ENCODE data around the gene PUM1. TPM values are rescaled to one million over a fixed set of nuclear protein-coding genes. Genes with fewer than 3 reads are reported as not detected.
A peak's percentile ranks its signal among the peaks of the same experiment; 100 is the strongest.
"Not testable (repeated sequence)": the region's sequence is repeated elsewhere in the genome, so short reads cannot be mapped to it uniquely, and the experiment has no call there.

Gene PUM1
- polyA plus RNA-seq, 3 donors from 2014 or later: 63.3 to 105 (median 103) TPM

DNA sequence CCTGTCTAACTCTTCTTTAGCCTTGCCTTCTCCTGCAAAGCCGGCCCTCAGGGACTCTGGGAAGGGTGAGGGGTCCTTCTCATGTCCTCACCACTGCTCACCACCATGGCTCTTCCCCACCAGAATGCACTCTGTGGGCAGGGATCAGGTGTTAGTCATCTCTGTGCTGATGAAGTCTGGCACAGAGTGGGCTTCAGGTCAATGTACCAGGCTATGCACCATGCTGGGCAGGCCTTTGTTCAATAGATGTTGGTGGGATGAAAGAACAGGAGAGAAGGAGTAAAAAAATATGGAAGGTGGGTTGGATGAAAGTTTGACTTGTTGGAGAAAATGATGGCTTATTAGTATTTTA, 116.1 kb downstream of the PUM1 start:
- not testable (repeated sequence) for H3K27me3 Mint-ChIP-seq (ENCODE audit: low read depth in 3 of 3); H3K9me3 Mint-ChIP-seq; H3K4me3 Mint-ChIP-seq; DNase-seq
- peaks cover 31 to 55% (median 35%) of the 10 kb centered on the region in 3 donors for H3K36me3 Mint-ChIP-seq
- peaks cover 23 to 42% of the 10 kb centered on the region in 2 donors for H3K4me1 Mint-ChIP-seq
- H3K27ac Mint-ChIP-seq: peak overlapping the region in 1 of 6 donors; percentile 39

DNA sequence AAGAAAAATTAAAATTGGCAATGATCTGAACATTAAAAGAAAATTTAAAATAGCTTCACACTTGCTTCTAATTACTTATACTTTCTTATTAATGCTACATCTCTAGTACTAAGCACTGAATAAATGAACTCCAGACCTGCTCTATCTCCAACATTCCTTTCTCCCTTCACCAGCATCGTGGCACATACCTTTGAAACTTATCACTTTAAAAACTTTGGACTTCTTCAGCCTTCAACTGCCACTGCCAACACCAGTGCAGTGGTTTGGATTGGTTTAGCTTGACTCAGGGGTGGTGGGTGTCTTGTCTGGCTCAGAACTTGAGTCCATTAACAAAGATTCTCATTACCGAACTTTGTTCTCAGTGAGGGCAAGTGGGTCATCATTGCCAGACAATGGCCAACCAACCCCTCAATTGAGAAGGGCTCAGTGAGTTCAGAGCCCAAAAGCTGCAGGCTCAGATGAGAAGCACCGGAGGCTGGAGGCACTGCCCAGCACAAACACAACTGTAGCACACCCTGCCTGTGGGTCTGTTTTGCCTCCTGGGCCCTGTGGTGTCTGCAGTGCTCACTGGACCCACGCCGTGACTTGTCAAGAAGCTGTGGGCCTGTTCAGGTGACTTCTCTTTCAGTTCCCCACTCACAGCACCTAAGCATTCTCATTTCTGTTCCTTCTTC, 116.6 kb downstream of the PUM1 start:
- Mint-ChIP-seq H3K4me1 (peaks cover 23 to 42% of the 10 kb centered on the region in 2 donors), H3K27ac (peak overlapping the region in 5 of 6 donors; percentile 46 to 73 (median 52)), H3K4me3 (peak overlapping the region in 2 of 5 donors; percentile 7 to 16), H3K36me3 (peaks cover 34 to 59% (median 40%) of the 10 kb centered on the region in 3 donors)
- H3K9me3 Mint-ChIP-seq; H3K27me3 Mint-ChIP-seq (ENCODE audit: low read depth in 3 of 3); DNase-seq: not testable (repeated sequence)

DNA sequence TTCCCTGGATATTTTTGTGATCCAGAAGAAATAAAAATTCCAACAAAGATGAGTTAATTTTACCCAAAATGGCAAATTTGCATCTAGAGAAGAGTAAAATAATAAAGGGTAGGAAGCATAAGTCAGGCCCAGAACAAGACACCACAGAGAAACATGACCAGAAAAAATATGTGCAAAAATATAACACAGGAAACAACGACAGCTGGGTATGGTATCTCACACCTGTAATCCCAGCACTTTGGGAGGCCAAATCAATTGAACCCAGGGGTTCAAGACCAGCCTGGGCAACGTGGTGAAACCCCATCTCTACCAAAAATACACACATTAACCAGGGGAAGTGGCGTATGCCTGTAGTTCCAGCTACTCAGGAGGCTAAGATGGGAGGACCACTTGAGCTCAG, 117.2 kb downstream of the PUM1 start:
- peaks cover 0 to 2% (median 0%) of the 10 kb centered on the region in 3 donors for H3K27me3 Mint-ChIP-seq (ENCODE audit: low read depth in 3 of 3)
- DNase-seq: peak in 1 of 3 donors; percentile 17
- peak overlapping the region; percentile 46 to 73 (median 54) for H3K27ac Mint-ChIP-seq
- peaks cover 23 to 42% of the 10 kb centered on the region in 2 donors for H3K4me1 Mint-ChIP-seq
- H3K36me3 Mint-ChIP-seq: peaks cover 40 to 64% (median 46%) of the 10 kb centered on the region in 3 donors
- H3K9me3 Mint-ChIP-seq: no peaks in the 10 kb centered on the region
- H3K4me3 Mint-ChIP-seq: peak overlapping the region in 4 of 5 donors; percentile 5 to 35 (median 14)

DNA sequence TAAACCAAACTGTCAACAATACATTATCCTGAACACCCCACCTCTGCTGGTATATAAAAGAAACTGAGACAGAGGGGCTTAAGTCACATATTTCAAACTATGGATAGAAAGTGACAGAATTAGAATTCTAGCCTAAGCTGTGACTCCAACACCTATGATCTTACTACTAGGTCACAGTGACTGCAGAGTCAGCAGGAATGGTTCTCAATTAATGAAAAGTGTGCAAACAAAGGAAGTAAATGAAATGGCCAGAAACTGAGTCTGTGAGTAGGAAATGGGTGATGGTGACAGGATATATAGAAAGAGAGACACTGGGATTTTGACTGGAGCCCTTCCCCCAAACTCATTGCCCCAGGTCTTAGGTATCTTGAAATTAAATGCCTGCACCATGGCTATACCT, 118.3 kb downstream of the PUM1 start:
- Mint-ChIP-seq H3K4me1 (peaks cover 21 to 42% of the 10 kb centered on the region in 2 donors), H3K27me3 (ENCODE audit: low read depth in 3 of 3) (peaks cover 0 to 2% (median 0%) of the 10 kb centered on the region in 3 donors), H3K4me3 (no peak overlapping the region), H3K36me3 (peaks cover 38 to 64% (median 46%) of the 10 kb centered on the region in 3 donors), H3K9me3 (no peaks in the 10 kb centered on the region), H3K27ac (peak overlapping the region in 5 of 6 donors; percentile 21 to 68 (median 45))
- no peak for DNase-seq

DNA sequence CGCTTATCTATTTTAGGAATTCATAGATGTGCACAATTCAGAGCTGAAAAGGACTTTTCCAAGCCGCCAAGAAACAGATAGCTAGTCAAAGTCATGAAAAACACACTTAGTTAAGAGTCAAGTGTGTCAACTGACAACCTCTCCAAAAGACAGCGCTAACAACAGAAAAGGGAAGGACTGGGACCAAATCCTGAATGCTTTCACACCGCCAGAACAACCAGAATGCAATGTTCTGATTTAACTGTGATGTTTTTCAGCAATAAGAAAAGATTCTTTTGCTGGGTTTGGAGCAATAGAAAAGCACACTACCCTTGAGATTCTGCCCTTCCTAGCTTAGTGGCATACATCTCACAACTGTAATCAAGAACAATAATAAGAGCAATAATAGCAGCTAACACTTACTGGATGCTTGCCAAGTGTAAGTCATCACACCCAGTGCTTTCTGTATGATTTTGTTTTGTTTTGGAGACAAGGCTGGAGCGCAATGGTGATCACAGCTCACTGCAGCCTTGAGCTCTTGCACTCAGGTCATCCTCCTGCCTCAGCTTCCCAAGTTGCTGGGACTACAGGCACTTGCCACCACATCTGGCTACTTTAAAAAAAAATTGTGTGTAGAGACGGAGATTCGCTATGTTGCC, 123.1 kb downstream of the PUM1 start:
- no peaks in the 10 kb centered on the region for H3K9me3 Mint-ChIP-seq
- DNase-seq: no peak
- H3K27ac Mint-ChIP-seq: no peak overlapping the region
- H3K4me3 Mint-ChIP-seq: no peak overlapping the region
- peaks cover 18 to 46% (median 40%) of the 10 kb centered on the region in 3 donors for H3K36me3 Mint-ChIP-seq
- H3K4me1 Mint-ChIP-seq: peaks cover 2 to 14% of the 10 kb centered on the region in 2 donors
- H3K27me3 Mint-ChIP-seq (ENCODE audit: low read depth in 3 of 3): no peaks in the 10 kb centered on the region

DNA sequence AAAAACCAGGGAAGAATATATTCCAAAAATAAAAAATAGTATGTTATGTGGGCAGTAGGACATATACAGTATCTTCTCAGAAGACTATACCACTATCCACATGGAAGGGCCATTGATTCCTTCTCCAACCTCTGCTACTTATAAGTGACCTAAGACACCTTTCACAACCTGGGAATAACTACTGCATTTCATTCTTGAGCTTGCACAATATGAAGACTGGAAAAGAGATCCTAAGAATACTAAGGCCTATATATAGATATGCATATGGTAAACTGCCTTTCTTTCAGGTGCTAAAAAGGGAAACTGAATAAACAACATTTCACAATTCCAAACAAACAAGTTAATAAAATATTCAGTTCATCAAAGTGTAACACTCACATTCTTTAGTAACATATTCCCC, 125.0 kb downstream of the PUM1 start:
- Mint-ChIP-seq H3K36me3 (peaks cover 26 to 53% (median 42%) of the 10 kb centered on the region in 3 donors), H3K4me1 (peaks cover 0 to 6% of the 10 kb centered on the region in 2 donors), H3K27ac (no peak overlapping the region), H3K4me3 (no peak overlapping the region), H3K9me3 (no peaks in the 10 kb centered on the region), H3K27me3 (ENCODE audit: low read depth in 3 of 3) (peaks cover 0 to 2% (median 0%) of the 10 kb centered on the region in 3 donors)
- DNase-seq: no peak

DNA sequence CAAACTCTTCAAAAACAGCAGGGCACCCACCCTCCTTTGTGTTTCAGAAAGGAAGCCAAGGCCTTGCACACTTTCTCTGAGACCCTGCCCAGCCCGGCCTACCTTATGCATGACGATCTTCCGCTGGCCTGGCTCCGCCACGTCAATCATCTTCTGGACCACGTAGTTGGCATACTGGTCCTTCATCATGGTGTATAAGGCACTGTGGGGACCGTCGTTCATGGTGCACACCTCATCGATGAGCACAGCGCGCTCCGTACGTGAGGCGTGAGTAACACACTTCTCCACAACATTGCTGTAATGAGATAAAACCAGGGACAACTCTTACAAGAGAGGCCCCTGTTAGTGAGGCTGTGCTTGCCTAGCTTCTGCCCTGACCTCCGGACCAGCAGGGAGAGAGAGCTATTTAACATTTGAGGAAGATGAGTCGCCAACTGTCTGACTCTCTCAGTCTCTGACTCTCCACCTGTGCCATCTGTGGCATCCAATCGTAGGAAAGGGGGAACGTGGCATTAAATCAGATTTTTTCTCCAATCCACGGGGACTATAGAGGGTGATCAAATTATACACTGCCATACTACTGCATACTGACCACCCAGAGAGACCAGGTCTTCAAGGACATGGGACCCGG, 128.9 kb downstream of the PUM1 start:
- Mint-ChIP-seq H3K27me3 (ENCODE audit: low read depth in 3 of 3) (peaks cover 0 to 10% (median 4%) of the 10 kb centered on the region in 3 donors), H3K9me3 (no peaks in the 10 kb centered on the region), H3K27ac (peak overlapping the region in 2 of 6 donors; percentile 5 to 21), H3K36me3 (peaks cover 8 to 43% (median 38%) of the 10 kb centered on the region in 3 donors), H3K4me3 (no peak overlapping the region), H3K4me1 (no peaks in the 10 kb centered on the region)
- DNase-seq: no peak

DNA sequence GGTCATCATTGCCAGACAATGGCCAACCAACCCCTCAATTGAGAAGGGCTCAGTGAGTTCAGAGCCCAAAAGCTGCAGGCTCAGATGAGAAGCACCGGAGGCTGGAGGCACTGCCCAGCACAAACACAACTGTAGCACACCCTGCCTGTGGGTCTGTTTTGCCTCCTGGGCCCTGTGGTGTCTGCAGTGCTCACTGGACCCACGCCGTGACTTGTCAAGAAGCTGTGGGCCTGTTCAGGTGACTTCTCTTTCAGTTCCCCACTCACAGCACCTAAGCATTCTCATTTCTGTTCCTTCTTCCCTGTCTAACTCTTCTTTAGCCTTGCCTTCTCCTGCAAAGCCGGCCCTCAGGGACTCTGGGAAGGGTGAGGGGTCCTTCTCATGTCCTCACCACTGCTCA, 129.8 kb downstream of the PUM1 start:
- H3K36me3 Mint-ChIP-seq: peaks cover 8 to 42% (median 34%) of the 10 kb centered on the region in 3 donors
- not testable (repeated sequence) for H3K27ac Mint-ChIP-seq; H3K9me3 Mint-ChIP-seq; H3K4me3 Mint-ChIP-seq; H3K4me1 Mint-ChIP-seq; DNase-seq; H3K27me3 Mint-ChIP-seq (ENCODE audit: low read depth in 3 of 3)

DNA sequence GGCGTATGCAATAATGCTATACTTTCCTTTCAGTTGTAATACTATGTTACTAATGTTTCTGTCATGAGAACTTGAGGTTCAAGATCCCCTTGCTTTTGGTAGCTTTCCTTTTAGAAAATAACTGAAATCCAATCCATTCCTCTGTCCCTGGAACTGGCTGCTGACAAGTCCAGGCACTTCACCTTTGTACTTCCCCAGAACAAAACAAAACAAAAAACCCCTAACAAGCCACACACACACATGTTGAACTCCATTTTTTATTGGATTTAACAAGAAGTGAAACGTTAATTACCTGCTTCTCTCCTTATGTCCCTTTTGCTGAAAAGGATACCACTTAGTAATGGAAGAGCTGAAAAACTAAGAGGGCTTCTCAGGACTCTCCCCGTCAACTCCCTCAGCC, 130.9 kb downstream of the PUM1 start:
- Mint-ChIP-seq H3K27me3 (ENCODE audit: low read depth in 3 of 3) (peaks cover 0 to 10% (median 10%) of the 10 kb centered on the region in 3 donors), H3K4me3 (no peak overlapping the region), H3K36me3 (peaks cover 8 to 37% (median 31%) of the 10 kb centered on the region in 3 donors), H3K4me1 (peaks cover 1 to 2% of the 10 kb centered on the region in 2 donors), H3K9me3 (no peaks in the 10 kb centered on the region), H3K27ac (peak overlapping the region in 1 of 6 donors; percentile 31)
- no peak for DNase-seq

DNA sequence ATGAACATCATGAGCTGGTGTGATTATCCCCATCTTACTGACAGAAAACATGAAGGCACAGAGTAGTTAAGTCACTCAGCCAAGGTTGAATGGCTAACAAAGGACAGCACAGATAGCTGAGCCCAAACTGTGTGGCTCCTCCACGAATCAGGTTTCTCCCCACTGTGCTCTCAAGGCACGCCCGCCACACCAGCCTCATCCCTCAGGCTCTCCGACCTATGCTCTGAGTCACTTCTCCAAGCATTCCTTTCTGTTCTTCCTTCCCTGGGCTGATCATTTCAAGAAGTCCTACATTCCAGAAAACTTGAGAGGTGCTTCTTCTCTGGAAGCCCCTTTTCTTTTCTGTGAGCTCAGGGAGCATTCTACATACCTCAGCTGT, 131.7 kb downstream of the PUM1 start:
- DNase-seq: no peak
- Mint-ChIP-seq H3K4me1 (peaks cover 9% of the 10 kb centered on the region in 2 donors), H3K27ac (peak overlapping the region in 2 of 6 donors; percentile 11 to 18), H3K36me3 (peaks cover 8 to 35% (median 30%) of the 10 kb centered on the region in 3 donors), H3K9me3 (no peaks in the 10 kb centered on the region), H3K27me3 (ENCODE audit: low read depth in 3 of 3) (peaks cover 0 to 10% (median 10%) of the 10 kb centered on the region in 3 donors), H3K4me3 (no peak overlapping the region)

DNA sequence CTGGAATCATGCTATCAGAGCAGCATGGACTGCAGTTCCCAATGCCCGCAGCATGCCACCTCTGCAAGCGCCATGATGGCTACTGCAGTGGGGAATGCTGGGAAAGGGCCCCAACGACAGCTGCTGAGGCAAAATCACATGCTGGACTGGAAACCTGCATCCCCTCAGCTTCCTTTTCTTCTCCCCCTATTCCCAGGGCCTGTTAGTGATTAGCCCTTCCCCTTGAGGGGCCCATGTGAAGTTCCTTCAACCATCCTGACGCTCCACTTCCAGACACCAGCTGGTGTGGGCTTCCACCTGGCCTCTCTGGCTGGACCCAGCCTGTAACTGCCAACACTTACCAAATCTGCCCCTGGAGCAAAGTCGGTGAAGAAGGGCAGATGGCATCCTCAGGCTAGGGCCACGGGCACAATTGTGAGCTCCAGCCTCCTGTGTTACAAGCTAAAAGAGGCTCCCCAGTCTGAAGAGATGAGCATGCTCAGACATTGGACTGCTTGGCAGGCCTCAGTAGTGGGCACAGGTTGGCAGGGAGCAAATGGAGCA, 134.8 kb downstream of the PUM1 start:
- no peaks in the 10 kb centered on the region for H3K9me3 Mint-ChIP-seq
- no peak overlapping the region for H3K4me3 Mint-ChIP-seq

DNA sequence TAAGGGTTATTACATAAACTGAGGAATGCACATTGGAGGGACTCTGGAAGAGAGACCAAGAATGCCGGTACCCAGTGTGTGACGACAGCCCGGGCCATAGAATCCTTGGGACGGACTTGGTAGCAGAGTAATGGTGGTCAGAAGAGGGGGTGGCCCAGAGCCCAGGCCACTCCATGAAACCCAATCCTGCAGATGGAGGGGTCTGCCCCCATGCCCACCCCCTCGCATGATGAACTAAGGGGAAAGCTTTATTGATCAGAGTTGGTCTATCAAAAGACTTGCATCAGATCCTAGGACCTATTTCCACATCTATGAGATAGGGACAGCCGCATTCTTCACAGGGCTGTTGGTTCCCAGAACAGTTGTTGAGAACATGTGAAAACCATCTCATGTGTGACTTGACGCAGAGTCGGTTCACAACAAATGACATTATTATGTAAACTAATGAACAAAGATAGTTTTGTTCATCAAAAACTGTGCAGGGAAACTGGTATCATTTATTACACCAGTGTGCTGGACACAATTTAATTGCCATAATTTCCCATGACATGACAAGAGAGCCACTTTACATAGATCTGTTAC, 135.5 kb downstream of the PUM1 start:
- DNase-seq: no peak
- Mint-ChIP-seq H3K27ac (peak overlapping the region in 4 of 6 donors; percentile 17 to 86 (median 68)), H3K36me3 (peaks cover 0 to 22% (median 17%) of the 10 kb centered on the region in 3 donors), H3K4me1 (peaks cover 15% of the 10 kb centered on the region in 2 donors), H3K4me3 (no peak overlapping the region), H3K27me3 (ENCODE audit: low read depth in 3 of 3) (peaks cover 0 to 10% (median 6%) of the 10 kb centered on the region in 3 donors), H3K9me3 (no peaks in the 10 kb centered on the region)

More for the DNA sequence above, 134.8 kb downstream of the PUM1 start:
- Mint-ChIP-seq H3K27me3 (ENCODE audit: low read depth in 3 of 3) (peaks cover 0 to 10% (median 8%) of the 10 kb centered on the region in 3 donors), H3K27ac (peak overlapping the region in 2 of 6 donors; percentile 46 to 67), H3K4me1 (peaks cover 15% of the 10 kb centered on the region in 2 donors), H3K36me3 (peaks cover 0 to 23% (median 22%) of the 10 kb centered on the region in 3 donors)
- DNase-seq: no peak

DNA sequence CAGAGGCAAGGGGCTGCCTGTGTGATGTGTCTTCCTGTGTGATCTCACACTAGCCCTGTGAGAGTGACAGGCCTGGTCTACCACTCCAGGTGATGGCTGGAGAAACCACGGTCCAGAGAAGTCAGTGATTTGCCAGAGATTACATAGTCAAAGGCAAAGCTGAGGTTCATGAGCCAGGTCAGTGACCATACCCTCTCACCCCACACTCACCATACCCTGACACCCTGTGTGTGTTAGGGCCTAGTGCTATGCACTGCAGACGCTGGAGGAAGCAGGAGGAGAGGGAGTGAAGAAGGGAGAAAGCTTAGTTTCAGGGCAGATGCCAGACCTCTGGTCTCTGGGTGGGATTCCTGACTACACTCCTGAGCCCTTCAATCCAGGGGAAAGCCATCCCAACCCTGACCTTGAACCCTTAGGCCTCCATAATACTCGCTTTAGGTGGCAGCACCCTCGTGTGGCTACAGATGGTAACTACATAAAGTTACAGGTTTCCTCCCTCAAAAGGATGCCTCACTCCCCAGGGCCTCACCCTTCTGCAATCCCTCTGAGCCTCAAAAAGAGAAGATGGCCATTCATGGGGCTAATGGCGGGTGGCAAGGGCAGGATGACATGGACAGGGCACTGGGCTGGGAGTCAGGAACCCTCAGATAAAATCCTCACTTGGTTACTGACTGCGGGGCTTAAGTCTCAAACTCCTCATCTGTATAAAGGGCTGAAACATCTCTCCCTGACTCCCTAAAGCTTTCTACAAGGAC, 136.2 kb downstream of the PUM1 start:
- H3K36me3 Mint-ChIP-seq: peaks cover 0 to 15% (median 12%) of the 10 kb centered on the region in 3 donors
- H3K4me1 Mint-ChIP-seq: peaks cover 15% of the 10 kb centered on the region in 2 donors
- peak overlapping the region; percentile 40 to 87 (median 78) for H3K27ac Mint-ChIP-seq
- H3K9me3 Mint-ChIP-seq: no peaks in the 10 kb centered on the region
- H3K4me3 Mint-ChIP-seq: peak overlapping the region in 3 of 5 donors; percentile 3 to 21 (median 18)
- H3K27me3 Mint-ChIP-seq (ENCODE audit: low read depth in 3 of 3): peaks cover 0 to 10% (median 3%) of the 10 kb centered on the region in 3 donors
- DNase-seq: peak; percentile 57 to 60 (median 59)

All from immature natural killer cell (primary cell).